Measurements from ENCODE around the gene SPTSSB.

Gene SPTSSB

DNA sequence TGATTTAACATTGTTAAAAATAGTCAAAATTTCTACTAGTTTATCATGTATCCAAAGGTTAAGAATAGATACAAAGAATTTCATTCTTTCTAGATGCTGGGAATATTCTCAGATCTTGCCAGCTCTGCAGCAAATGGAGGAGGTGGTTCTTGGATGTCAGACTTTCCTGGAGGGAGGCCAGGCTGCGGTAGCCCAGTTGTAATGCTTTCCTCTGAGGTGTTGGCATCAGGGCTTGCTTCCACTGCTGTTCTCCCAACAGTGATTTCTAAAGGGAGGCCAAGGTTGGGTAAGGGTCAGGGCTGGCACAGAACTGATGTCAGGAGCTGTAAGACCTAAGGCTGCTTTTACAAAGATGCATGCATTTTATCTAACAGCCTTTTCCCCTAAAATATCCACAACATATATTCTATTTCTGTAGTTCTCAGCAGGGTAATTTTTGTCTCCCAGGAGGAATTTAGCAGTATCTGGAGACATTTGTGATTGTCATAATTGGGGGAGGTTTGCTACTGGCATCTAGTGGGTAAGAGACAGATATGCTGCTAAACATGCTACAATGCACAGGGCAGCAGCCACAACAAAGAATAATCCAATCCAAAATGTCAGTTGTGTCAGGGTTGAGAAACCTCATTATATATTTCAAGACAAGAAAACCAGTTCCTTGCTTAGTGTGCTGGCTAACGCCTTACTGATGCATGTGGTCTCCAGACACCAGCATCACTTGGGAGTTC is 42.0 kb upstream of the SPTSSB start:
- peak; percentile 55 for DNase-seq (ENCODE audit: low read depth)
- no peak overlapping the region for H3K4me3 ChIP-seq (ENCODE audit: low read depth, low read length)
- TF ChIP-seq, protein P1, sequence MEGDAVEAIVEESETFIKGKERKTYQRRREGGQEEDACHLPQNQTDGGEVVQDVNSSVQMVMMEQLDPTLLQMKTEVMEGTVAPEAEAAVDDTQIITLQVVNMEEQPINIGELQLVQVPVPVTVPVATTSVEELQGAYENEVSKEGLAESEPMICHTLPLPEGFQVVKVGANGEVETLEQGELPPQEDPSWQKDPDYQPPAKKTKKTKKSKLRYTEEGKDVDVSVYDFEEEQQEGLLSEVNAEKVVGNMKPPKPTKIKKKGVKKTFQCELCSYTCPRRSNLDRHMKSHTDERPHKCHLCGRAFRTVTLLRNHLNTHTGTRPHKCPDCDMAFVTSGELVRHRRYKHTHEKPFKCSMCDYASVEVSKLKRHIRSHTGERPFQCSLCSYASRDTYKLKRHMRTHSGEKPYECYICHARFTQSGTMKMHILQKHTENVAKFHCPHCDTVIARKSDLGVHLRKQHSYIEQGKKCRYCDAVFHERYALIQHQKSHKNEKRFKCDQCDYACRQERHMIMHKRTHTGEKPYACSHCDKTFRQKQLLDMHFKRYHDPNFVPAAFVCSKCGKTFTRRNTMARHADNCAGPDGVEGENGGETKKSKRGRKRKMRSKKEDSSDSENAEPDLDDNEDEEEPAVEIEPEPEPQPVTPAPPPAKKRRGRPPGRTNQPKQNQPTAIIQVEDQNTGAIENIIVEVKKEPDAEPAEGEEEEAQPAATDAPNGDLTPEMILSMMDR (conservative IDR thresholded peaks at IDR 0.05; ENCODE audit: low read depth, low read length) = no peak

DNA sequence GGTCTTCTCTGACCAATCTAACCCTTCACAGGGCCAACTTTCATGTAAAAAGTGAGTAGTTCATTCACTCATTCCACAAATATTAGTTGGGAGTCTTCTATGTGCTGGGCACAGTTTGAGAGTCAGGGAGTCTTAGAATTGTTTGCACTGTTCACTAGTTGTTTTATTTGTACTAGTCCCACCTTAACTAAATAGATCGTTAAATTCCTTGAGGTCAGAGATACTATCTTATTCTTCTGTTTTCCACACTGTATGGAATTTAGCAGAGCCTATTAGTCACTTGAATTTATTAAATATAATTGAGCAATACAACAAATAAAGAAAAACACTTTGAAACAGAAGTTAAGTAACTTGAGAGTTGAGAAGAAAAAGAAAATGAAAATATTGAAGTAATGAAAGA is 40.8 kb upstream of the SPTSSB start:
- no peak overlapping the region for H3K4me3 ChIP-seq (ENCODE audit: low read depth, low read length)
- TF ChIP-seq, protein P1 (conservative IDR thresholded peaks at IDR 0.05; ENCODE audit: low read depth, low read length) = no peak
- no peak for DNase-seq (ENCODE audit: low read depth)

DNA sequence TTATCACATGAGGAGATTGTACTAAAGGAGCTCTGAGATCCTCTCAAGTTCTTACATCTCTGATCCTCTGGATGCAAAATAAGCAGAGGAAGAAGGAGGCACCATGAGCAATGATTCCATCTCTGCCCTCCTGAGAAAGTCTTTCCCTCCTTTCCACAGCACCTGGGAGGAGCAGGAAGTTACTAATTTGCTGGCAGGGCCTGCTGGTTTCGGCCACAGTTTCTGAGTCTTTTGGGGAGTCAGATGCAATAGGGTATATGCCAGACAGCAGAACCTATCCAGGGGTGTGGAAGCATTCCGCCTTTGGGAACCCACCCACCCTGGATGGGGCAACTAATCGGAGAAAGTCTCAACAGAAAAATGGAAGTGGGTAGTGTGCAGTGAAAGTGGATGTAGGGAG is 38.5 kb upstream of the SPTSSB start:
- TF ChIP-seq, protein P1 (conservative IDR thresholded peaks at IDR 0.05; ENCODE audit: low read depth, low read length) = no peak
- no peak overlapping the region for H3K4me3 ChIP-seq (ENCODE audit: low read depth, low read length)
- DNase-seq (ENCODE audit: low read depth) = no peak

GRCh38 chr3:161409069-161409468 is 37.8 kb upstream of the SPTSSB start:
- peak; percentile 71 for DNase-seq (ENCODE audit: low read depth)
- no peak overlapping the region for H3K4me3 ChIP-seq (ENCODE audit: low read depth, low read length)
- TF ChIP-seq, protein P1 (conservative IDR thresholded peaks at IDR 0.05; ENCODE audit: low read depth, low read length) = peak; percentile 69

DNA sequence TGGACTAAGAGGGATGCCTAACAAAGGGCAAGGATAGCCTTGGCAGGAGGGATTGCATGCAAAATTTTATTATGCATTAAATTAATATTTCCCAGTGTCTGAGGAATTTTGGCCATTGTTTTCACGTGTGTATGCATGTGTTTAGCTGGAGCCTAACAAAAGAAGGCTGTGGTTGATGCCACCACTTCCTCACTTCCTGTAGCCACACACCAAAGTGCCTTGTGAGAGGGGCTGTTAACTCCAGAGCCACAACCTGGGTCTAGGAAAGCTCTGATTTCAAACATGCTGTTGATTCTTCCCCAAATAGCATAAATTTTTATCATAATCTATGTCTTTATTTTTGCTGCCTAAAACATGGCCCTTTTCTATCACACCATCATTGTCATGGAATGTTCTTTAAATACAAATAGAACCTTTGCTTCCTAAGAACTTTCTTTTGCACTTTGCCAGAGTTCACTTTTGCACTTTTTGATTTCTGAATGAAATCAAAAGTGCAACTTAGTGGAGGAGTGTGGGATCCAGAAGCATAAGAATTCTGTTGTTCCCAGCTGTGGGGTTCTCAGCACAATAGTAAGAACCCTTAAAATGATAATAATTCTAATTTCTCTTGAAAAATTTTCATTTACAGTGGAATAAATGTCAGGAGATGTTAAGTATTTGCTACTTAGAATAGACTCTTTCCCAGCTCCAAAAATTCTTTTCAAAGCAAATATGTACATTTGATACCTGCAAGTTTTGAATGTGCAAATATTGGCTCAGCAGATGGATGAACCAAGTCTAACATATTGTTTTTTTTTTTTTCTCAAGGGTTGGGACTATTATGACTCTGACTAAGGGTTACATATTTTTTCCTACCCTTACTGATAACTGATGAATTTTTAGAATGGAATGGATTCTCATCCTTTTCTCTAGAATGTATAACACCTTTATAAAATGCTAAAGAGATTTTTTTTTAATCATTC is 35.6 kb upstream of the SPTSSB start:
- H3K4me3 ChIP-seq (ENCODE audit: low read depth, low read length) = no peak overlapping the region
- no peak for DNase-seq (ENCODE audit: low read depth)
- TF ChIP-seq, protein P1 (conservative IDR thresholded peaks at IDR 0.05; ENCODE audit: low read depth, low read length) = no peak

GRCh38 chr3:161405836-161406235 is 34.5 kb upstream of the SPTSSB start:
- TF ChIP-seq, protein P1 (conservative IDR thresholded peaks at IDR 0.05; ENCODE audit: low read depth, low read length) = no peak
- DNase-seq (ENCODE audit: low read depth) = no peak
- no peak overlapping the region for H3K4me3 ChIP-seq (ENCODE audit: low read depth, low read length)

All from choroid plexus epithelial cell (primary cell).